Spleen (tissue), 11 donors: Measurements from ENCODE around the gene NSA2. TPM values are rescaled to one million over a fixed set of nuclear protein-coding genes. Genes with fewer than 3 reads are reported as not detected.
"Not testable (repeated sequence)": the region's sequence is repeated elsewhere in the genome, so short reads cannot be mapped to it uniquely, and the experiment has no call there.

ENCODE experiments used
- DNase-seq: peaks from one replicate; pipeline ENCODE4 v3.0.0-alpha.2; 2020
- H3K27ac ChIP-seq, 8 donors: fragments of 200-600 bp; sonication (generic) in 7 of 8; 1 replicate in 4 of 8; 2 replicates in 4 of 8; pipeline versions ENCODE4 v1.5.0 to v1.8.0; 2016 to 2021; ENCODE audit warnings: inconsistent platforms in 4 of 8, mild to moderate bottlenecking in 4 of 8, moderate library complexity in 1 of 8
- H3K27me3 ChIP-seq, 7 donors: fragments of 200-600 bp; sonication (generic) in 6 of 7; replicated peaks in 1 of 7; 1 replicate in 4 of 7; 2 replicates in 3 of 7; pipeline versions ENCODE4 v1.5.0 to v1.8.0; 2016 to 2021; ENCODE audit warnings: inconsistent platforms in 3 of 7, mild to moderate bottlenecking in 1 of 7
- H3K36me3 ChIP-seq, 6 donors: fragments of 200-600 bp; sonication (generic) in 5 of 6; 1 replicate in 4 of 6; 2 replicates in 2 of 6; pipeline versions ENCODE4 v1.5.0 to v1.8.0; 2016 to 2021; ENCODE audit warnings: inconsistent platforms in 2 of 6
- H3K4me1 ChIP-seq, 6 donors: fragments of 200-600 bp; sonication (generic) in 5 of 6; 1 replicate in 3 of 6; 2 replicates in 3 of 6; pipeline versions ENCODE4 v1.5.0 to v1.8.0; 2016 to 2021; ENCODE audit warnings: inconsistent platforms in 3 of 6
- H3K4me3 ChIP-seq, 8 donors: fragments of 200-600 bp; sonication (generic) in 7 of 8; 1 replicate in 4 of 8; 2 replicates in 4 of 8; pipeline versions ENCODE4 v1.5.0 to v1.8.0; 2016 to 2021; ENCODE audit warnings: inconsistent platforms in 4 of 8, mild to moderate bottlenecking in 4 of 8, moderate library complexity in 2 of 8
- H3K9me3 ChIP-seq, 8 donors: fragments of 200-600 bp; sonication (generic) in 7 of 8; 1 replicate in 4 of 8; 2 replicates in 4 of 8; pipeline versions ENCODE4 v1.5.0 to v1.8.0; 2016 to 2021; ENCODE audit warnings: inconsistent platforms in 4 of 8
- CTCF ChIP-seq, 11 experiments: fragments of 200-600 bp in 7 of 11; fragments of 450-650 bp in 4 of 11; sonication (generic) in 4 of 11; IDR thresholded peaks in 8 of 11; conservative IDR thresholded peaks in 3 of 11; 1 replicate in 7 of 11; 2 replicates in 4 of 11; pipeline versions ENCODE4 v1.4.0 to v1.8.0; 2016 to 2021; ENCODE audit warnings: antibody characterized with exemption in 11 of 11, inconsistent platforms in 4 of 11, mild to moderate bottlenecking in 1 of 11
- POLR2A ChIP-seq, 3 donors: fragments of 450-650 bp; IDR thresholded peaks; one replicate each; pipeline ENCODE4 v1.5.1; 2017; ENCODE audit warnings: antibody characterized with exemption in 3 of 3, mild to moderate bottlenecking in 1 of 3
- POLR2AphosphoS5 ChIP-seq, 3 donors: sonication (generic); formaldehyde crosslinking; IDR thresholded peaks; one replicate each; pipeline ENCODE4 v1.5.1; 2017; ENCODE audit warnings: antibody characterized with exemption in 3 of 3
- WGBS, 5 donors: extraction: QIAGEN DNeasy Blood & Tissue Kit in 3 of 5; methylation state at CpG; one replicate each; pipeline versions ENCODE4 v1.1.5 to v1.1.7; 2013 to 2018; 5-methylcytosine and 5-hydroxymethylcytosine counted together
- intact Hi-C: fragments of 100-400 bp; cut with DNase I; formaldehyde crosslinking; loops from one replicate; pipeline ENCODE4 v1.15.0; 2023; ENCODE audit warnings: low total_unique reads
- polyA plus RNA-seq, 3 donors: library from polyadenylated mRNA; stranded (reverse); fragments of 200-250 nt; gene quantifications; one replicate each; pipeline ENCODE4 v1.2.1, GENCODE V29; 2013
- total RNA-seq, 7 donors: library from RNA; depleted of rRNA in 3 of 7; stranded (reverse); fragments of >200 nt in 3 of 7; fragmentation: NEBNext Ultra II Directional in 4 of 7; extraction: Animal tissue kit (Norgen Biotek cat#: 25700) in 4 of 7; gene quantifications; one replicate each; pipeline versions ENCODE4 v1.1.0 to v1.2.1, GENCODE V29; 2016 to 2021
- donor health status: healthy with polysubstance abuse.
- donor health status: DM: no; HTN: no; CAD: no; lungs with moderate emphysema.
- donor health status: DM: no; HTN: no; CAD: no.
- donor health status: Bipolar disorder and iron deficiency.
- donor health status: healthy.
- donor health status: DM: no; HTN: no; CAD: no.
- donor health status: DM: yes; HTN: yes; CAD: no.

The NSA2 gene
- total and polyA plus RNA-seq, 10 donors, result 46.6 to 191 (median 85.3) TPM

- intact Hi-C loops, result no loop called here
- TF ChIP-seq POLR2A (IDR thresholded peaks at IDR 0.05) (no peak), POLR2AphosphoS5 (IDR thresholded peaks at IDR 0.05) (no peak), CTCF (IDR thresholded peaks at IDR 0.05 in 8 of 11, conservative IDR thresholded peaks at IDR 0.05 in 3 of 11) (no peak)
- no peaks in the 10 kb centered on the region for H3K9me3 ChIP-seq
- no peak overlapping the region for H3K27ac ChIP-seq
- 84 to 98% (median 94%) methylated on average over 6 of the region's 6 CpGs for WGBS, 5 donors
- no peaks in the 10 kb centered on the region for H3K4me1 ChIP-seq
- no peak overlapping the region for H3K4me3 ChIP-seq
- peaks cover 0 to 100% (median 63%) of the 10 kb centered on the region in 6 donors for H3K36me3 ChIP-seq
- no peak for DNase-seq
- no peaks in the 10 kb centered on the region for H3K27me3 ChIP-seq
Observed at GRCh38 chr5:74736759-74737158, 30.3 kb upstream of the NSA2 start.

GRCh38 chr5:74738406-74738805, 28.6 kb upstream of the NSA2 start:
- Histone ChIP-seq H3K27me3 (no peaks in the 10 kb centered on the region), H3K9me3 (no peaks in the 10 kb centered on the region), H3K27ac (no peak overlapping the region), H3K36me3 (peaks cover 0 to 100% (median 67%) of the 10 kb centered on the region in 6 donors), H3K4me3 (no peak overlapping the region), H3K4me1 (no peaks in the 10 kb centered on the region)
- DNase-seq, result no peak
- intact Hi-C loops, result no loop called here
- WGBS, 5 donors, result 96 to 99% (median 97%) methylated on average over 4 of the region's 4 CpGs
- TF ChIP-seq POLR2A (IDR thresholded peaks at IDR 0.05) (no peak), CTCF (IDR thresholded peaks at IDR 0.05 in 8 of 11, conservative IDR thresholded peaks at IDR 0.05 in 3 of 11) (no peak), POLR2AphosphoS5 (IDR thresholded peaks at IDR 0.05) (no peak)

GRCh38 chr5:74748742-74749141, 18.3 kb upstream of the NSA2 start:
- H3K4me3 ChIP-seq, H3K27ac ChIP-seq, H3K9me3 ChIP-seq, intact Hi-C loops, H3K4me1 ChIP-seq, H3K27me3 ChIP-seq, DNase-seq: not testable (repeated sequence)
- 97 to 100% (median 99%) methylated on average over 4 of the region's 4 CpGs for WGBS, 5 donors
- peaks cover 0 to 96% (median 74%) of the 10 kb centered on the region in 6 donors for H3K36me3 ChIP-seq

GRCh38 chr5:74761241-74761640, 5.8 kb upstream of the NSA2 start:
- TF ChIP-seq POLR2AphosphoS5 (IDR thresholded peaks at IDR 0.05) (no peak), POLR2A (IDR thresholded peaks at IDR 0.05) (no peak), CTCF (IDR thresholded peaks at IDR 0.05 in 8 of 11, conservative IDR thresholded peaks at IDR 0.05 in 3 of 11) (no peak)
- no peak overlapping the region for H3K27ac ChIP-seq
- peaks cover 10 to 42% (median 30%) of the 10 kb centered on the region in 6 donors for H3K4me1 ChIP-seq
- H3K36me3 ChIP-seq, result peaks cover 0 to 76% (median 43%) of the 10 kb centered on the region in 6 donors
- no peaks in the 10 kb centered on the region for H3K27me3 ChIP-seq
- intact Hi-C loops, result loop anchor here (10.0 kb wide), 1 partner anchor 164 kb away; no protein-coding TSS in a partner anchor
- peaks cover 0 to 8% (median 5%) of the 10 kb centered on the region in 8 donors for H3K9me3 ChIP-seq
- no peak for DNase-seq
- 83 to 95% (median 86%) methylated on average over 1 of the region's 1 CpG for WGBS, 5 donors
- H3K4me3 ChIP-seq, result no peak overlapping the region

GRCh38 chr5:74762599-74762998, 4.5 kb upstream of the NSA2 start:
- WGBS, 5 donors, result 95 to 100% (median 97%) methylated on average over 2 of the region's 2 CpGs
- no peak overlapping the region for H3K4me3 ChIP-seq
- intact Hi-C loops, result loop anchor here (10.0 kb wide), 1 partner anchor 162 kb away; no protein-coding TSS in a partner anchor

More at GRCh38 chr5:74762599-74762998, 4.5 kb upstream of the NSA2 start:
- DNase-seq, result no peak
- Histone ChIP-seq H3K27ac (no peak overlapping the region), H3K27me3 (no peaks in the 10 kb centered on the region), H3K4me1 (peaks cover 10 to 46% (median 33%) of the 10 kb centered on the region in 6 donors), H3K36me3 (peaks cover 0 to 63% (median 31%) of the 10 kb centered on the region in 6 donors), H3K9me3 (no peaks in the 10 kb centered on the region)
- no peak for TF ChIP-seq POLR2A (IDR thresholded peaks at IDR 0.05)
- TF ChIP-seq POLR2AphosphoS5 (IDR thresholded peaks at IDR 0.05), result no peak
- no peak for TF ChIP-seq CTCF (IDR thresholded peaks at IDR 0.05 in 8 of 11, conservative IDR thresholded peaks at IDR 0.05 in 3 of 11)
